Activated naive CD4-positive, alpha-beta T cell treated with Interleukin-2 at 50 U/mL for 16 hours (primary cell): Measurements from ENCODE around the gene TF.
A peak's percentile ranks its signal among the peaks of the same experiment; 100 is the strongest.
"Not testable (repeated sequence)": the region's sequence is repeated elsewhere in the genome, so short reads cannot be mapped to it uniquely, and the experiment has no call there.

Source experiments
- DNase-seq: peaks from one replicate; pipeline ENCODE4 v3.0.0-alpha.2; 2020

Gene TF

DNA sequence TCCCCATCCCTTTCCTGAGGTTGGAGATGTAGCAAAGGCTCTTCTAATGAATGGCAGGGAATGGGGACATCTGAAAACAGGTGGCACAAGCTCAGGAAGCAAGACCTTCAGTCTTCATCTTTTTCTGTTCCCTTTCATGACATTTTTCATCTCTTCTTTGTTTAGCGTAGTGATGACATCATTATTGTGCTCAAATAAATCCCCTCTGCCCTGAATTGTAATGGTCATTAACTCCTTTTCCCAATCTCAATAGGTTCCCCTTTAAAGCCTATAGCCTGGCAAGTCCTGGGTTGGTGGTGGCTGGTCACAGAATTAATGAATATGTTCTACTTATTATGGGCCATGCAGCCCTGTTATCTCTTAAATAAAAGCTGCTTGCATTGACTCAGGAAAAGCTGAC is 21.4 kb downstream of the TF start:
- DNase-seq: no peak

DNA sequence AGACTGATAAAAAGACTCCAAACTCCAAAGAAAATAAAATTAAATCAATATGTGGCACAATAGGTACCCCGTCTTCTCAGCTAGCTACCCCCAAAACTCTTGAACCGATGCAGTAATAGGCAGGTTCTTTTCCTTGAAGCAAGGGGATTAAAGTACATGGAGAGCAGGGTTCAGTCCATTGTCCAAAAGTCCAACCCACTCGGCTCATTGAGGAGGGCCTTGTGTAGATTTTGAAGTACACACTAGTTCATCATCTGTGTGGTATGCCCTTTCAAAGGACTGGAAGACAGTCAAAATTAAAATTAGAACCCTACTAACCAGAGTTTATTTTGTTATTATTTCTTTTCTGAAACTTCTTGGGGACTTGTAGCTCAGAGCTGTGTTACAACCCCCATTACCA is 23.3 kb downstream of the TF start:
- no peak for DNase-seq

DNA sequence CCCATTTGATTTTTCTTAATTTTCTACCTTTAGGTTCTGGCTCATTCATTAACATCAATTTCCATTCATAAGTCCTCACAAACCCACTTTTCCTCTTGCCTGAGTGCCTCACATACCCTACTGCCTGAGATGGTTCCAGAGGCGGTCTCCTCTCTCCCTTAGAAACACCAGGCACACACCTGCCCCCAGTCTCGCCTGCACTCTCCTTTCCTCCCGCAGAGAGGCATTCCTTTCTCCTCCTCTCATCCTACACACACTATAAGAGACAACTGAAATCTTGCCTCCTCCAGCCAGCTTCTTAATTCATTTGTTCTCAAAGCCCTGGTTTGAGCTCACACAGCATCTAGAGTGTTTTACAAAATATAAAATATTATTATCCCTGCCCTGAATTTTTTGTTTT is 27.5 kb downstream of the TF start:
- DNase-seq: no peak

- no peak for DNase-seq
These were observed 29.1 kb downstream of the TF start for GRCh38 chr3:133775309-133775708.

DNA sequence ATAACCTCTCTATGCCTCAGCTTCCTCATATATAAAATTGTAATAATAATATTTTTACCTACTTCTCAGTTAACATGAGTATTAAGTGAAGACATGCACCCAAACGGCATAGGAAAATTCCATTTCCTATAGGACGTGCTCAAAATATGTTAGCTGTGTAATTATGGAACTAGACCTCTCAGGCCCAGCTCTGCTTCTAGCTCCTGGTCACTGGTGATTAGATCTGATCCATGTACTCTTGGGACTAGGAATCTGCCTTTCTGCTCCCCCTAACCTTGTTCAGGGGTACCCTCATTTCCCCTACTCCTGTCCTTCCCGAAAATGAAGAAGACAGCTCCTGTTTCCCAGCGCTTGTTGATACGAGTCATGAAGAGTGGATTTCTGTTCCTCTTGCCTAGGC is 29.6 kb downstream of the TF start:
- DNase-seq: no peak

DNA sequence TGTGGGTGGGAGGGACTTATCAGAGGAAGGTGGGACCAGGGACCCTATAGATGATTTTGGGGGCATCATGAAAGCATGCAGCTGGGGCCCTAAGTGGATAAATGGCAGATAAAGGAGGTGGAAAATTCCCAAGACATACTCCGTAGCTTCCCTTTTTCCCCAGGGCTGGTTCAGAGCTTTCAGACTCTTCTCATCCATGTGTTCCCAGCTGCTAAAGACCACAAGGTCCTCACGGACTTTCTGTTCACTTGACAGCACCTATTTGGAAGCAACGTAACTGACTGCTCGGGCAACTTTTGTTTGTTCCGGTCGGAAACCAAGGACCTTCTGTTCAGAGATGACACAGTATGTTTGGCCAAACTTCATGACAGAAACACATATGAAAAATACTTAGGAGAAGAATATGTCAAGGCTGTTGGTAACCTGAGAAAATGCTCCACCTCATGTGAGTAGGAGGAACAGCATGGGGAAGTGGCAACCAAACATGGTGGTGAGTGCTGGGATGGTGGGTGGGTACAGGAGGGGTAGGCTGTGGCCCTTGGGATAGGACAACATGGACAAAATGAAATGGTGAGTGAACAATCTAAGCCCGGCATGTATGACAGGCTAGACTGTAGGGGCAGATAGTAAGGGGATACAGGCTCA is 30.7 kb downstream of the TF start:
- DNase-seq: no peak

DNA sequence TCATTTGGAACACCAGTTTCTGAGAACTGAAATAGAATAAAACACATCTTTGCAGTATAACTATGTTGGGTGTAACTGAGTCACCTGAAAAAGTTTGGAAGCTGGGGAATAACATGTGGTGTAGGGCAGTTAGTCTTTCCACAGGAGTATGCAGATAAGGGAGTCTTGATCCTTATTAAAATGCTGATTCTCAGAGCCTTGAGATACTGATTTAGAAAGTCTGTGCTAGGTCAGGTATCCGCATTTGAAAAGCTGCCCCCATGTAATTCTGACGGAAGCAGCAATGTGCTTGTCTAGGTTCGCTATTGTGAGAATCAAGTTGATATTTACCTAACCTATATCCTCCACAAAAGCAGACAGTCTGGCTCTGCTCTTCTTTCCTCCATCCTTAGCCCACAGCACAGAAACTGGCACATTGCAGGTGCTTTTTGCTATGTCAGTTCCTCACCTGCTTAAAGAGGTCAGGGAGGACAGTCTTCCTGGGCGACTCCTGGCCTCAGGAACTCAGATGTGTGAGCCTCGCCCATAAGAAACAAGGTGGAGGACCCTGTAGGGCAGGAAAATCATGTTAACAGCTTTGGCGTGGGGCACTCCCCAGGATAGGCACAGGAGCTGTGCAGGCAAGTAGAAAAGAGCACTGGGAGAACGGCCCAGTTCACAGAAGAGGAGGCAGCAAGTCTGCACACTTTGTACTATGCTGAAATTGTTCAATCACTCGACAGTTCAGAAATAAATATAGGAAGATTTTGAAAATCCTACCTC is 31.8 kb downstream of the TF start:
- no peak for DNase-seq

DNA sequence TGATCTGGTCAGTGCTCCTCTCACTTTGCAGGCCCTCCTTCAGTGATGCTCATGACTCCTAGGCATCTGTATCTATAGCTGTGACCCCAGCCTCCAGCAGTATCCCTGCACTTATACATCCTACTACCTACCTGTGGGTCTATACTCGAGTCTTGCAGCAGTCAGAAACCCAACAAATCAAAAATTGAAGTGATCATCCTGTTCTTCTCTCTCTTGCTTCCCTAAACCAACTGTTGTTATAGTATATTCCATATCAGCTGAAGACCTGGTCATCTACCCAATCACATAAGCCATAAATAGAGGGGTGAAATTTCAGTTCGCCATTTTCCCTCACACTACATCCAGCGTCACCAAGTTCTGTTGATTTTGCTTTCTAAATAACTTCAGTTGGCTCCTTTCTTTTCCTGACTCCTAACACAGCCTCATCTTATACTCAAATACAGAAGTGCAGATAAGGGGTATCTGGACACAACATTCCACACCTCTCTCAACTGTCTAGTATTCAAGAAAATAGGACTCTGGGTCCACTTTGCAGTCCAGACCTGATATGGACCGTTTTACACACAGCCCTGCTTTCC is 33.5 kb downstream of the TF start:
- no peak for DNase-seq

DNA sequence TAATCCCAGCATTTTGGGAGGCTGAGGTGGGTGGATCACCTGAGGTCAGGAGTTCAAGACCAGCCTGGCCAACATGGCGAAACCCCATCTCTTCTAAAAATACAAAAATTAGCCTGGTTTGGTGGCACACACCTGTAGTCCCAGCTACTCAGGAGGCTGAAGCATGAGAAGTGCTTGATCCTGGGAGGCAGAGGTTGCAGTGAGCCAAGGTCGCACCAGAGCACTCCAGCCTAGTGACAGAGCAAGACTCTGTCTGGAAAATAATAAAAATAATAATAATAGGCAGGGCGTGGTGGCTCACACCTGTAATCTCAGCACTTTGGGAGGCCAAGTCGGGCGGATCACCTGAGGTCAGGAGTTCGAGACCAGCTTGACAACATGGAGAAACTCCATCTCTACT is 34.6 kb downstream of the TF start:
- DNase-seq: not testable (repeated sequence)

- no peak for DNase-seq
These were observed 35.4 kb downstream of the TF start for GRCh38 chr3:133781570-133781969.

DNA sequence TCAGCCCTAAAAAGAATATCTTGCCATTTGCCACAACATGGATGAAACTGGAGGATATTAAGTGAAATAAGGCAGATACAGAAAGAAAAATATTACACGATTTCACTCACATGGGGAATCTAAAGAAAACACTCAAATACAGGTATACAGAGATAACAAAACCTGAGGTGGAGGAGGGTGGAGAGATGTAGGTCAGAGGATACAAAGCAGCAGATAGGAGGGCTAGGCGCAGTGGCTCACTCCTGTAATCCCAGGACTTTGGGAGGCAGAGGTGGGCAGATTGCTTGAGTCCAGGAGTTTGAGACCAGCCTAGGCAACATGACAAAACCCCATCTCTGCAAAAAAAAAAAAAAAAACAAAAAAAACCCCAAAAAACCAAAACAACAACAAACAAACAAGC is 36.3 kb downstream of the TF start:
- DNase-seq: no peak

DNA sequence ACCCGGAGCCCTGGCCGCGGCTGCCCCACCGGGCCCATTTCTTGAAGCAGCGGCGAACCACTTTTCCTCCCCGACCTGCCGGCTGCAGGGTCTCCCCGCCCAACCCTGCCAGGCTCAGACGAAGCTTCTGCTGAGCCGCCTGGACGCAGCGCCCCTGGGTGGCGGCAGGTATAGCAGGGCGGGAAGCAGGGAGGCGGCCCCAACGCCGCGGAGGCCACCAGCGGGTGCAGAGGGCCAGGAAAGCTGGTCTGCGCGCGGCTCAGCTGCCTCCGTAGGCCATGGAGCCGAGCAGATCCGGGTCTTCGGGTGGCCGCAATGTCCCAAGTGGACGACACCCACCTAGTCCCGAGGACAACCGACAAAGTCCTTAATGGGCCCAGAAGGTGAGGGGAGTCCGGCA is 37.6 kb downstream of the TF start:
- no peak for DNase-seq

GRCh38 chr3:133788024-133788423 is 41.8 kb downstream of the TF start:
- DNase-seq: no peak

- no peak for DNase-seq
These were observed 46.1 kb downstream of the TF start for GRCh38 chr3:133792171-133792763.

DNA sequence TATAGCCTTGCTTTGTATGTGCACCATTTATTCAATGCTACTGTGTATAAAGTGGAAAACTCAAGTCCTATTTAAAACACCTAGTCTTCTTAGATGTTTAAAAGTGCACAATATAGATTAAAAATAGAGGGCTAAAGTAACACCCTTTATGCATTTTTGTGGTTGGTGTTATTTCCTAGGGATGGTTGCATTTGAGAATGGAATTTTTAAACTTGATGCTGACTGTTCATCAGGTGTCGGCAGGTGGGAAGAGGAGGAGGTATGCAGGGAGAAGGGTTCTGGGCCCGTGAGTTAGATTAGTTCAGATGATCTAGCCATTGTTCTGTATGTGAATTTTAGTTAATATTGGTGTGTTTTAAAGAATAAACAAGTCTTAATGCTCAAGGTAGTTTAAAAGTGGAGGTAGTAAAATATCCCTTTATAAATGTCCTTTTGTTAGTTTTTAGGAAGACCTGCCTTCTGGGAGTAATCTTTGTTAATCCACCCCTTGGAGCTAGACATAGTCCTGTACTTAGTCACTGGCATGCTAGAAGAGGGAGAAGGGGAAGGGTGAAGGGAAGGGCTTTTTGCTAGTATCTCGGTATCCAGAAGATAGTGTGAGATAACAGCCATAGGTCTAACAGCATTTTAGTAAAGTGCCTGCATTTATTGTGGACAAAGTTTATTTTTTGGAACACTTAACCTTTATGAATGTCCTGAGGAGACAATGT is 51.4 kb downstream of the TF start:
- DNase-seq: no peak

GRCh38 chr3:133799794-133800585 is 53.8 kb downstream of the TF start:
- no peak for DNase-seq

DNA sequence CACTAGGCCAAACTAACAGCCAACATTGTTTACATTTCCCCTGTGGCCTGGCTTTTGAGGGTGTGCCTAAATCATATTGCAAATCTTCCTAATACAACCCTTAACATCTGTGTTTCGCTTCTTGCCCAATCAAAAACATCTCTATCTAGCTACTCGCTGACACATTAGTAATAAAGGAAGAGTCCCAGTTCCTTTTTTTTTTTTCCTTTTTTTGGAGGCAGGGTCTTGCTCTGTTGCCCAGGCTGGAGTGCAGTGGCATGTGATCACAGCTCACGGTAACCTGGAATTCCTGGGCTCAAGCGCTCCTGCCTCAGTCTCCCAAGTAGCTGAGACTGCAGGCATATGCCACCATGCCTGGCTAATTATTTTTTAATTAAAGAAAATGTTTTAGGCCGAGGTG is 57.3 kb downstream of the TF start:
- DNase-seq: no peak

DNA sequence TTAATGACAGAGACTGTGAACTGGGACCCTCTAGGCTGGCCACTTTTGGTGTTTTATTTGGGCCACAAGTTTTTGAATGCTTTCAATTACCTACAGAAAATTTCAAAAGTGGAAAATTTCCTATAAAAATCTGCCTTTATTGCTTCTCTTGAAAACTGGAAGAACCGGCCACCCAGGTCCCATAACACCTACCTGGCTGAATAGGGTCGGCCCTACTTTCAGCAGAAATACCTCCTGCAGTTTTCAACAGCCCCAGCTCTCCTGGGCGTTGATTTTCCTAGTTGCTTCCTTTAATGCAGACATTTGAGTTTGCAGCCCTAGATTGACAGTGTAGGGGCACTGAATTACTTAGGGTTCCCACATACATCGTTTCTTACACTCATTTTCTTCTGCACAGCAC is 58.7 kb downstream of the TF start:
- no peak for DNase-seq

DNA sequence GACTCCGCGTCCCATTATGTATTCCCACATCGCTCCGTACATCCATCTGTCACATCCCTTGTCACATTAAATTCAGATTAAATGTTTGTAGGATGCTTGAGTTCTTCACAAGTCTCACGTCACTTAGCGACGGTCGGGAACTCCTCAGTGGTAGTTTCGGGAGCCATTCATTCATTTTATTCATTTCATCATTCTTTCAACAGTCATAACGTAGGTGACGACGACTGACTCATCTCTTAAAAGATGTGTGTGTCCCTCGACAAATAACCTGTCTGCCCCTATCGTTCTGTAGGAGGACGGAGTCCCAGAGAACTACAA is 59.1 kb downstream of the TF start:
- no peak for DNase-seq

DNA sequence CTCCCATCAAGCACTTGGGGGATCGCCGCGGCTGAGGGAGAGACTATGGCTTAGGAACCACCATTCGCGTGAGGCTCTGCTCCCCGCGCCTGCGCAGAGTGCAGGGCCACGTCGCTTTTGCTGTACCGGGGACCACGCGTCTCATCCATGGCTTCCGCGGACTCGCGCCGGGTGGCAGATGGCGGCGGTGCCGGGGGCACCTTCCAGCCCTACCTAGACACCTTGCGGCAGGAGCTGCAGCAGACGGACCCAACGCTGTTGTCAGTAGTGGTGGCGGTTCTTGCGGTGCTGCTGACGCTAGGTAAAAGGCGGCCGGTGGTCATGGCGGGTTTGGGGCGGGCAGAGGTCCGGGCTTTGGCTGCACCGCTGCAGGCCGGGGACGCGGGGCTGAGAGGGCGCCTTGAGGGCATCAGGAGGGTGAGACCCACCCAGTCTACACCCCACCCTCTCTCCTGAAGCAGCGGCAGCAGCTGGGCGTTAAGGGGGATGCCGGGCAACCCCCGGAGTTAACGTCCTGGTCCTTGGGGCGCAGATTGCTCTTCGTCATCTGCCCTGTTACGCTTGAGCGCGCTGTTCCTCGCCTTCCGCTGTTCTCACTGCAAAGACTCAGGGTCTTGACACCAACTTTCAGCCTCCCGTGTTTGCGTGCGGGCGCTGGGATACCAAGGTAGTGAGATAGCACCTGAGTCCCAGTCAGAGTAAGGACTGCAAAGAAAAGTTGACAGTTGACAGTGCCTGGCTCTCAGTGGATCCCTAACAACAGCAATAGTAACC is 59.7 kb downstream of the TF start, which contains the start of gene SRPRB:
Gene SRPRB (plus strand): TSS at position 114 of the 774 bp plus-strand sequence. CDS start 34 bp downstream, at position 148.
- DNase-seq: peak; percentile 97

DNA sequence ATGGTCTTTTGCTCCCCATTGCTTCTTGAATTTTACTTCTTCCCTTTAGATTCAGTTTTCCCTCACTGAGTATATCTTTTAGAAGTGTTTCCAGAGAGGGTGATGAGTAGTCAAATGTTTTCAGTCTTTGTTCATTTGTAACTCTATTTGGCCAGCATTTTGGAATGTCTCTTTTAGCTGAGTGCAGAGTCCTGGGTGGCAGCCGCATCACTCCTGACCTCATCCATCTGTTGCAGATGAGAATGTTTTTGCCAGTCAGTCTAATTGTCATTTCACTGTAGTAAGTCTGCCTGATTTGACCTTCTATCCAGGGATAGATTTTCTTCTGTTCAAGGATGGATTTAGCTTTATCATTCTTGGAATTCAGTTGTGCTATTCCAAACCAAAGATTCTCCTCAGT is 66.7 kb downstream of the TF start:
- no peak for DNase-seq

- no peak for DNase-seq
These were observed 69.2 kb downstream of the TF start for GRCh38 chr3:133815386-133815785.
